Stimulated activated CD8-positive, alpha-beta memory T cell treated with anti-CD3 and anti-CD28 coated beads, Interleukin-7, amount 100 ng/mL, for 1 hour (primary cell): ENCODE data around the gene TEAD1.

Experiments used
- DNase-seq, 2 donors: peaks; one replicate each; pipeline ENCODE4 v3.0.0-alpha.2; 2020; ENCODE audit warnings: low read depth in 2 of 2

The TEAD1 gene

GRCh38 chr11:12686246-12687060 is 12.2 kb downstream of the TEAD1 start:
- DNase-seq: no peak

GRCh38 chr11:12687216-12687623 is 13.0 kb downstream of the TEAD1 start:
- DNase-seq: no peak

DNA sequence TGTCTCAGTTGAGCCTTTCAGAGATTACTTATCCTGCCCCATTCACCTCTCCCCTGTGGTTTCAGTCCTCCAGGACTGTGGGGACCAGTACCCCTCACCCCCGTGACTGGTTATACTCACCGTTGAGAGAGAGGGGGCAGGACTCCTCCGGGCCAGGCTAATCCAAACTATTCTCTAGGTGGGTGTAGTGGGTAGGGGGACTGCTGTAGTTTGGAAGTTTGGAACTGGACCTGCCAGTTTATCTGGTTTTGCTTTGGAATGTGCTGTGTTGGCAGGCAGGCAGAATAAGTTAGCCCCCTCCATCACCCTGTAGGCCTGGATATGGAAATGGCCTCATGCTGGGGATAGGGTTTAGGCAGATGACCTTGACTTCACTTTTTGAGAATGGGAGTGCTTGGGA is 13.5 kb downstream of the TEAD1 start:
- no peak for DNase-seq

- no peak for DNase-seq
Measured at GRCh38 chr11:12689029-12689755, 15.0 kb downstream of the TEAD1 start.

DNA sequence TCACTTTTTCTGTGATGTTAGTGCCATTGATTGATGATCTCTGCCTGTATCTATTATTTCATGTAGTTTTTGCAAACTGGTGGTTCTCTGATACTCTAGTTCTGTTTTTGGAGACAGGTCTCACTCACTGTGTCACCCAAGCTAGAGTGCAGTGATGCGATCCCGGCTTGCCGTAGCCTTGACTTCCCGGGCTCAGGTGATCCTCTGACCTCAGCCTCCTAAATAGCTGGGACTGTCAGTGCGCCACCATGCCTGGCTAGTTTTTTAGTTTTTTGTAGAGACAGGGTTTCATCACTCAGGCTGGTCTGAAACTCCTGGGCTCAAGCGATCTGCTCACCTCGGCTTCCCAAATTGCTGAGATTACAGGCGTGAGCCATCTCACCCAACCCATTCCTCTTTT is 16.4 kb downstream of the TEAD1 start:
- no peak for DNase-seq

- no peak for DNase-seq
Measured at GRCh38 chr11:12691473-12691872, 17.3 kb downstream of the TEAD1 start.

- no peak for DNase-seq
Measured at GRCh38 chr11:12692229-12693075, 18.2 kb downstream of the TEAD1 start.

GRCh38 chr11:12693094-12693478 is 18.9 kb downstream of the TEAD1 start:
- DNase-seq: no peak

GRCh38 chr11:12693479-12694182 is 19.4 kb downstream of the TEAD1 start:
- no peak for DNase-seq

DNA sequence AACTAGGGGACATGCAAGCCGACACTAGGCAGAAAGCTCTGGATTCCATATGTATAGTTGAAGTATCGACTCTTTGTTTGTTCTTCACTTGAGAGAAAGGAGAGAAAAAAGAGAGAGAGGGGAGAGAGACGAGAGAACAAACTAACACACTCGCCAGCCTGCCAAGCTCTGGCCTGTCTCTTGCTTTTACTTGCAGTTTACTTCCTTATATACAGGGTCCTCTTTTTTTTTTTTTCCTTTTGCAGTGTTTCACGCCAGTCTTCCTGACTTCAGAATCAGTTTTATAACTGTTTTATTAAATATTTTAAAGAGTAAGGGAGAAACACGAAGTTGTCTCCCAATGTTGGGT is 19.9 kb downstream of the TEAD1 start:
- no peak for DNase-seq

DNA sequence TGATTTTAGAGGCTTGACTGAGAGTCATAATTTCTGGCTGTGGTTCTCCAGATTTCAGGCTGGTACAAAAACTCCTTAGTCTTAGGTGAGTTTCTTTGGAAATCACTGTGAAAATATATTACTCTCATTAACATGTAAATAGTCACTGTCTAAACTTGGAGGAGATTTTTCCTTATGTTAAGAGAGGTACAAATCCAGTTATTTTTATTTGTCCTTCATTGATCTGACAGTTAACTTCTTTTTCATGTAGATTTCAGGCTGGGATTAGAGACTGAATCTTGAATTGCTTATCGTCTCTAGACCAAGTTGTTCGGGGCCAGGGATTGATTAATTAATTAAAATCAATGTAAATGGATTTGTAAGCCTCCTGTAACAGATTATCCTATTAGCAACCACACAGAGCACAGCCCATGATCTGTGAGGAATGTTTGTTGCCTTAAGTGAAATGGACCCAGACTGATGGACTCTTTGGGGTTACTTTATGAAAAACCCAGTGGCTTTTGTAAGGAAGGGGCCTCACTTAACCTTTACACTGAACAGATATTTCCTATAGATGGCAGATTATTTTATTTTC is 21.1 kb downstream of the TEAD1 start:
- DNase-seq: no peak

GRCh38 chr11:12695873-12696272 is 21.7 kb downstream of the TEAD1 start:
- no peak for DNase-seq

DNA sequence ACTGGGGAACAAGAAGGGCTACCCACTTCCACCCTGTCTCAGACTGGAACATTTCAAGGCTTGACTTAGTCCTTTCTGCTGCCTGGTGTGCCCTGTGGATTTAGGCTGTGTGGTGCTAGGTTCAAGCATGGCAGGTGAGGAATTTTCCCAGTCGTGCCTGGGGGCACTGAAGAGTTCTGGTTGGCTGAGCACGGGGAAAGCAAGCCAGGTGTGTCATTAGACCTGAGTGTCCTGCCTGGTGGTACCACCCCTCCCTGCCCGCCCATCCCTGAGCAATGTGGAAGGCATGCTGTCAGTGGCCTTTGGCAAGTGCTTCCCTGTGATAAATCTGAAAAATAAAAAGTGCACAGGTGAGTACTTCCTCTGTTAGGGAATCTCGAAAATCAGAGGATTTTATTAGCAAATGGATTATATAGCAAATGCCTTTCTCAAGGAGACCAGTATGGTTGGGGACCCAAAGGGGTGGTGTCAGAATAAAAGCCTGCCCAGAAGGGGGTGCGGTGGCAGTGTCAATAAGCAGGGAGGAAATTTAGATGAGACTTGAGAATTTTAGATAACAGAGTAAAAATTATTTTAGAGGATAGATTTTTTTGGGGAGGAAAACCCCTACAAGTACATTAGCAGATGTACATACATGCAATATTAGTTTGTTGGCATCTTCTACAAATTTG is 22.8 kb downstream of the TEAD1 start:
- no peak for DNase-seq

- DNase-seq: no peak
Measured at GRCh38 chr11:12698048-12698447, 23.8 kb downstream of the TEAD1 start.

GRCh38 chr11:12701811-12702592 is 27.8 kb downstream of the TEAD1 start:
- no peak for DNase-seq

GRCh38 chr11:12702999-12703453 is 28.8 kb downstream of the TEAD1 start:
- DNase-seq: no peak

GRCh38 chr11:12704049-12704448 is 29.8 kb downstream of the TEAD1 start:
- DNase-seq: no peak

DNA sequence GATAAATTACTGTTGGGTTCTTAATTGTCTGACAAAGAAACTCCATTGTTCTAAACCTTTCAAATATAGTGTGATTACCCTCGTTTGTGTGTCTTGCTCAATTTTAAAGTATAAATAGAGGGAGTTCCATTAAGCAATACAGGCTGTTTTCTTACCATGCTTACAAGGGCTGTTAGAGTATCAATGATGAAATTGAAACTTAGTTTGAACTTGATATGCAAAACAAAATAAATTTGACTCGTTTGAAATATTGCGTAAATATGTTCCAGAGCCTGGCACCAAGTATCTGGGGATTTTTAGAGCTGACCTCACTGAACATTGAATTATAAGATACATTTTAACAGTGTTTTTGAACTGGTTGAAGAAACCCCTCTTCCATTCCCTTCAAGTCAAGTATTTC is 31.7 kb downstream of the TEAD1 start:
- DNase-seq: no peak

DNA sequence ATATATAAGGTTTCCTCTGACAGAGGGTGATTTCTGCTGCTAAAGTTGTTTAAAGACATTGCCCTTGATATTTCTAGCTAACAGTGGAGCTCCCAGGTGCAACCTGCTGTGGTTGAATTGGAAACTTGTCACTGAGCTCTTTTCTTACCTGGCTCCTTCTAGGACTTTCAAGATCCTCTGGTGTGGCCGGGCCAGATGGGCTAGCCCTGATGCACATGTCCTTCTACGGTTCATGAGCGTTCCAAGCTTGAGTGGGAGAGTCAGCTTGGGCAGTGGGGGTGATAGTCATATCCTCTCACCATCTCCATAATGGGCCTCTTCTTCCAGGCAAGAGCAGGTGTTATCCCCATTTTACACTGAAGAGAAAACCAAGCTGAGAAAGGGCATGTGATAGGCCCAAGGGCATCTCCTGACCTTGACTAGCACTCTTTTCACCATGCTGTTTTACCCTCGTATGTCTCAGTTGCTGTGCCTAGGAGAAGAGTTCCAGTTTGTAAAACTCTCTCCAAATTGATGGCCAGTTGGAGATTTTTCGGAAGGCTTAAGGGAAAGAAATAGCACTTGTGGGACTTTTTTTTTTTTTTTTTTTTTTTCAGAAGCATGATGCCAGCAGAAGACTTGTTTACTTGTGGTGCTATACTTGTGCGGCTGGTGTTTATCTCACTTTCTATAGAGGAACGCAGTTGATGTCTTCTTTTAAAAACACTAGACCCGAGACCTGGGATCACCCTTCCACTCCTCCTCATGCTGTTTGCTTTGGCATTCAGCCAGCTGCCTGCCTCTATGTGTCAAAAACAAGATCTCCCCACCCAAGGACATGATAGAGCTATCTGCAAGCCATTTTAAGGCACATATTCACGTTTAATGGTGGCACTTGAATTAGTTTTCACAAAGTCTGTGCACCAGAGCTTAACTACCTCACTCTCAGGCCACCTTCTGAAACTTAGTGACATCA is 32.6 kb downstream of the TEAD1 start:
- no peak for DNase-seq
